DMS 273 treated with DMSO at 0.1 percent for 48 hours (cell line): ENCODE data around the gene FAM83E.

ENCODE experiments used
- DNase-seq: peaks from one replicate; lab custom pipeline; 2025; lab: John Stamatoyannopoulos, UW

Gene FAM83E

GRCh38 chr19:48575931-48576622, 38.8 kb downstream of the FAM83E start:
- no peak for DNase-seq

DNA sequence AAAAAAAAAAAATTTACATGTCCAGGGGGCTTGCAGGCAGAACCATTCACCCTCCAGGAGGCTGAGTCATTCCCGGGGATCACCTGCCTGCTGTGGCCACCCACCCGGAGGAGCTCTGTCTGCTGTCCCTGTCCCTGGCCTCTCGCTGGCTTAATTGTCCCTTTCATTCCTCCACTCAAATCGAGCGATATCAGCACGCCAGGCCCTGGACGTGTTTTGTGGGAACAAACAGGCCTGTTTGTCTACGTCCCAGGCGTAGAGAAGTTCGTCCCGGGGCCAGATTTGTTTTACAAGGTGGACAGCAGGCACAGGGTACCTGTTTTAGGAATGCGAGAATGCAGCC, 41.7 kb downstream of the FAM83E start:
- DNase-seq: no peak

DNA sequence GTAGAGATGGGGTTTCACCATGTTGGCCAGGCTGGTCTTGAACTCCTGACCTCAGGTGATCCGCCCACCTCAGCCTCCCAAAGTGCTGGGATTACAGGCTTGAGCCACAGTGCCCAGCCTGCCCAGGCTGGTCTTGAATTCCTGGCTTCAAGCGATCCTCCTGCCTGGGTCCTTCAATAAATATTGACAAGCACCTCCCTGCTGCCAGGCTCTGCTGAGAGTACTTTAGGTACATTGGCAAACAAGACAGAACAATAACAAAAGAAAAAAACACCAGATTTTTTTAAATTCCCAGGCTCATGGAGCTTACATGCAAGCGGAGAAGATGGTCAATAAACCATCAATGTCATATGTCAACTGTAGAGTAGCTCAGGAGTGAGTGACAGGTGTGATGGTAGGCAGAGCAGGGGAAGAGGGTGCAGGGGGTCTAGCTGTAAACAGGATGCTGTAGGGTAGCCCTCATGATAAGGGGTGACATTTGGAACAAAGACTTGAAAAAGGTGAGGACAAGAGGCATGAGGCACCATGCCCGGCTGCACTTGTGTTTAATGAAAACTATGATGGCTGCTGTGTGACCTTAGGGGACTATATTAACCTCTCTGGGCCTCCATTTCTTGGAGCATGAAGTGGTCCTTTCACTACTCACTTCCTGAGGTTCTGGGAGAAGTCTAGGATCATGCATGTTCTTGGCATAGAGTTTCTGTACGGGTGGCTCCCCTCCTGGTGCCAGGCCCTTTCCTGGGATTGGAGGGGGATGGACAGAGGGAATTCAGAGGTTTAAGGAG, 43.3 kb downstream of the FAM83E start:
- DNase-seq: no peak

- DNase-seq: no peak
Observed at GRCh38 chr19:48569814-48570213, 45.1 kb downstream of the FAM83E start.

GRCh38 chr19:48568345-48568886, 46.5 kb downstream of the FAM83E start:
- peak; percentile 81 for DNase-seq

DNA sequence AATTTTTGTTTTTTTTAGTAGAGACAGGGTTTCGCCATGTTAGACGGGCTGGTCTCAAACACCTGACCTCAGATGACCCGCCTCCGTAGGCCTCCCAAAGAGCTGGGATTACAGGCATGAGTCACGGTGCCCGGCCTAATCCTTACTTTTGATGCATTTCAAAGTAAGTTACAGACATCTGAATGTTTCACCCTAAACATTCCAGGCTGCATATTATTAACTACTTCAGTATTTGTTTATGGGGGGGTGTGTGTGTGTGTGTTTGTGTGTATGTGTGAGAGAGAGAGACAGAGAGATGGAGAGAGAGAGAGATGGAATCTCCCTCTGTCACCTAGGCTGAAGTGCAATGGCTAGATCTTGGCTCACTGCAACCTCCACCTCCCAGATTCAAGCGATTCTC, 49.8 kb downstream of the FAM83E start:
- DNase-seq: no peak
